Astrocyte of the cerebellum (primary cell): ENCODE measurements around the gene TCERG1L.

Experiments
- DNase-seq: peaks from one replicate; pipeline ENCODE4 v3.0.0-alpha.2; 2011; ENCODE audit warnings: low read depth
- H3K4me3 ChIP-seq: 2 replicates; pipeline ENCODE4 v1.5.1; 2011; ENCODE audit warnings: mild to moderate bottlenecking, low read depth, low read length, moderate library complexity
- CTCF ChIP-seq: IDR thresholded peaks from 2 replicates; pipeline ENCODE4 v1.5.1; 2012; ENCODE audit warnings: low read length, low read depth, moderate library complexity, mild to moderate bottlenecking; ENCODE audit errors: missing control alignments
- in situ Hi-C: cut with HindIII; loops from 2 replicates; pipeline ENCODE4 v1.10.0; 2017; ENCODE audit warnings: low sequenced_read_pairs

The TCERG1L gene

DNA sequence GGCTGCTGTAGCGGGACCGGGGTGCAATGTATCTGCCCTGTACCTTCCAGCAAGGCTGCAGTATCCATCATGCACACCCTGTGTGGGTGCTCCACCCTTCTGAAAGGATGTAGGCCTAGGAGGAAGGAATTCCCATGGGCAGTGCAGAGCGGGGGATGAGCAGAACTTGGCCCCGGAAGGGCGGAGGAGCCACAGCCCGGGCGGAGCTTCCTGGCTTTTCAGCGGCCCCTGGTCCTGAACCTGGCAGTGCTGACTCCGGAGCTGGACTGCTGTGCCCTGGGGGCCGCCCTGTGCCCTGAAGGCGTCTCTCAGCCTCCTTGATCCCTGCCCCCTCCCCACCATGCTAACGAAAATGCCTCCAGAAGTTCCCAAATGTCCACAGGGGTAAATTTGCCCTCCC is 175.8 kb downstream of the TCERG1L start:
- in situ Hi-C loops: no loop called here
- H3K4me3 ChIP-seq: no peak overlapping the region
- no peak for DNase-seq
- no peak for TF ChIP-seq CTCF

DNA sequence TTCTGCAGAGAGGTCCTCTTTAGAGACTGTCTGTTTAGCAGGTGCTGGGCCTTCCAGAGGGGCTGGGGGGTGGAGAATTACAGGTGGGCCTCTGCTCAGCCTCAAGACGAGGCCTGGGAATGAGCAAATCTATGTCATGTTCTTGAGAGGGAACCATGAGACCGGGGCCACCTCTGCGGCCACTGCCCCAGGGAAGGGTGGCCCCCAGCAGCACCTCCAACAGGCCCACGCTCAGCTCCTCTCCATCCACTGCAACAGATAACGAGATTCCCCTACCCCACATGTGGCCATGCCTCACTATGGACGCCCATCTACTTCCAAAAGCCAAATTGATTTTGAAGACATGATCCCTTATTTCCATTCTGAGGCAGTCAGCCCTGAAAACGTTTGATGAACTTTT is 176.9 kb downstream of the TCERG1L start:
- no peak for DNase-seq
- no peak for TF ChIP-seq CTCF
- H3K4me3 ChIP-seq: no peak overlapping the region
- in situ Hi-C loops: no loop called here

GRCh38 chr10:131134001-131134576 is 177.4 kb downstream of the TCERG1L start:
- no peak overlapping the region for H3K4me3 ChIP-seq
- no peak for DNase-seq
- in situ Hi-C loops: no loop called here
- TF ChIP-seq CTCF: no peak

GRCh38 chr10:131132681-131133080 is 178.8 kb downstream of the TCERG1L start:
- TF ChIP-seq CTCF: no peak
- no peak for DNase-seq
- in situ Hi-C loops: no loop called here
- H3K4me3 ChIP-seq: no peak overlapping the region

DNA sequence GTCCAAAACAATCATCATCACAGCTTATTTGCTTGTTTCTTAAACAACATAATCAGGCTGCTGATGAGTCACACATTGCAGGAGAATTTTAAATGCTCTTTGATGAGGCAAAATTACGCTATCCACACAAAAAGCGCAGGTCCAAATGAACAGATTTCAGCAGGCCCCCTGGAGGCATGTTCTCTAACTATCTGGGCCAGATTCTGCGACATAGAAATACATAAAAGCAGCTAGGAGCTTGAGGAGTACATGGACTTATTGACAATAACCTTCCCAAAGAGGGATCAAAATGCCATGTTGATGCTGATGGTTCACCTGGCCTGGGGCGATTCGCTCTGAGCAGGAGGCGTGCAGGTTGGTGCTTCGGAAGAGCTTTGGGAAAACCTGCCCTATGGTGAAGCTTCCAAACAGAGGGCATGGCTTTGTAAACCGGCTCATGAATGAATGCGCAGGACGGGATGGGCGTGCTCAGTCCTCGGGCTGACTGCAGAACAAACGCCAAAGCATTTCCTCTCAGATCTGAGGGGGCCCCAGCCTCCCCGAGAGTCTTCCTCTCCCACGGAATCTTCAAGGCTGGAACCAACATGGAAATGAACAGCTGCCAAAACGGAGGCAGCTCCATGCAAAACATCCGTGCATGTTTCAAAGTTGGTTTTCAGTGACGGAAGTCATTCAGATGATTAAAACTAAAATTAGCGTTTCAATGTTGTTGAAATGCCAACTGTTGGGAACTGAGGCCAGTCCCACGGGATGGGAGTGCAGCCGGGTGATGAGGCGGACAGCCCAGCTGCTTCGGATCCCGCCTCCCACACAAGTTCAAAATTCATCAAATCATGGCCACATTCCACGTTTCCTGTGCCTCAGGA is 179.6 kb downstream of the TCERG1L start:
- in situ Hi-C loops: no loop called here
- no peak overlapping the region for H3K4me3 ChIP-seq
- no peak for TF ChIP-seq CTCF
- no peak for DNase-seq

- no peak for DNase-seq
- in situ Hi-C loops: no loop called here
- TF ChIP-seq CTCF: no peak
- H3K4me3 ChIP-seq: no peak overlapping the region
Observed at GRCh38 chr10:131130025-131130424, 181.5 kb downstream of the TCERG1L start.
